Hindlimb muscle (tissue), 1 donor: Measurements from ENCODE around the gene MSGN1. TPM values are rescaled to one million over a fixed set of nuclear protein-coding genes. Genes with fewer than 3 reads are reported as not detected.

Source experiments
- DNase-seq: peaks from one replicate; pipeline ENCODE4 v3.0.0-alpha.2; 2013
- polyA plus RNA-seq: library from polyadenylated mRNA; unstranded; fragments of 120-200 nt; gene quantifications from one replicate; pipeline ENCODE4 v1.2.1, GENCODE V29; 2013; ENCODE audit not compliant: insufficient read length

The MSGN1 gene
- polyA plus RNA-seq, 1 donor = 3.1 TPM

GRCh38 chr2:17850151-17850550 lies 33.9 kb downstream of the MSGN1 start:
- no peak for DNase-seq

DNA sequence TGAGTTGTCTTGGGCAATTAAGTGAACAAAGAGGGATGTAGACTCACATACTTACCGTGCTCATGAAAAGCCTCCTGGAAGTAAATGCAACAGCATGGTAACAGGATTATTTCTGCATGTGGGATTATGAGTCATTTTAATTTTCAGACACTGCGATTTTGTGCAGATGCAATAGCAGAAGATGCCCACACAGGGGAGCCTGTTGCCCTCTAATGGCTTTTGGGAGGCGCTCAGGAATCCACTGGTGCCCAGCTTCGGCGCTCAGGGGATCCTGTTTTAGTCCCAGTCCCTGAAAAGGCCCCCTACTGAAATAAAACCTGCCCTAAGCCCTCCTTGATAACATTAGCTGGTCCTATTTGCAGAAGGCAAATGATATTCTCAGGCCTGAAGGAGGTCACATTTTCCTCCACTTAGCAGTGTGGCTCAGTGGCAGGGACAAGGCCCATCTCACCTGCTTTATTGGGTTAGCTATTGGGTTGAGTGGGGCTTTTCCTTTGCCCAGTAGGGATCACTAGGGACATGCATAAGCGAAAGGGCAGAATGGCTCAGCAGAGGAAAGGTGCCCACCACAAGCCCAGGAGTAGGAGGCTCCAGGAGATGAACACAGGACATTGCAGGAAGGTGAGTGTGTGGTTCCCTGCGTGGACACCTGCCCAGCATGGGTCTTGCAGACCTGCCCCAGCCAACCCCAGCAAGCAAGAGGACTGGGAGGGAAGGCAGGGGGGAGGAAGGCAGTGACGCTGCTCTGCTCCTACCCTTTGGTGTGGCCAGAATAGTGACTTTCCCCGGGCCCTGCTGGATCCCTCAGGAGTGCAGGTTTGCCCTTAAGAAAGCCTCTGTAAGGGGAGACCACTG lies 35.7 kb downstream of the MSGN1 start:
- peak; percentile 36 for DNase-seq

DNA sequence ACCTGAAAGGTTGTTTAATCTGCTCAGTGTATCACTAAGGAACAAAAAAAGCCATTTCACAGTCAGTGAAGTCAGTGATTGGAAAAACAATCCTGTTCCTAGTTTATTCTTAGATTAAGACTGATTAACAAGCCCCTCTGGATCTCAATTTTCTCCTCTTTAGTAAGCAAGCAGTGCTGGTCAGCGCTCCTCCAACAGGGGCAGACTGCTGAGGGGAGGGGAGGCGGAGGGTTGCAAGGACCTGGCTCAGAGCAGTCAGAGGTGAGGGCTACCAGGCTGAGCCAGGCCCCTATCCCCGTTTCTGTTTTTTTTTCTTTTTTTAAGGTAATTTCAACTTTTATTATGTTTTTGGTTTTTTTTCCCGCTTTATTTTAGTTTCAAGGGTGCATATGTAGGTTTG lies 37.5 kb downstream of the MSGN1 start:
- DNase-seq = no peak

DNA sequence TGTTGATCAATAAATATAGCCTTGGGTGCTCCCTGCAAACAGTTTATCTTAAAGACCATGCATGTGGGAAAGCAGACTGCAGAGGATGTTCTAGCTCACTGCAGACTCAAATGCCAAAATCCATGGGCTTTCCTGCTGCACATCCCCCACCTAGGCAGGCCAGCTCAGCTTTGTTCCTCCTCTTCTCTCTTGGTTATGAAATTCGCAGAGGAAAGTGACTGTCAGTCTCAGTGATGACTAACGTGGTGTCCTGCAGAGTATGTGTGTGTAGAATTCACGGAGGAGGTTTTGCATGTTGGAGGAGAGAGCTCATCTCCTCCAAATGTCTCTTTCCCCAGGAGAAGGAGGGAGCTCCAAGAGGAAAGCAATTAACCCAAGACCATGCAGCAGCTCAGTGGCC lies 40.8 kb downstream of the MSGN1 start:
- no peak for DNase-seq

GRCh38 chr2:17858064-17858463 lies 41.8 kb downstream of the MSGN1 start:
- DNase-seq = no peak

- no peak for DNase-seq
Measured at GRCh38 chr2:17863539-17863938, 47.3 kb downstream of the MSGN1 start.

GRCh38 chr2:17864676-17865075 lies 48.4 kb downstream of the MSGN1 start:
- no peak for DNase-seq

GRCh38 chr2:17867133-17867532 lies 50.9 kb downstream of the MSGN1 start:
- DNase-seq = no peak

Other genes starting within 250 kb of the MSGN1 start
- 40.3 TPM for gene SMC6, start 62.6 kb upstream of the MSGN1 start, polyA plus RNA-seq
- 14.3 TPM for gene GEN1, start 62.3 kb upstream of the MSGN1 start, polyA plus RNA-seq
- 5.5 TPM for gene KCNS3, start 62.2 kb downstream of the MSGN1 start, polyA plus RNA-seq